A549 (cell line): ENCODE results near the gene TRIM58. TPM values are rescaled to one million over a fixed set of nuclear protein-coding genes. Genes with fewer than 3 reads are reported as not detected.

Source experiments
- polyA plus RNA-seq, 4 experiments: library from polyadenylated mRNA; depleted of rRNA in 3 of 4; stranded (reverse); fragments of >200 nt; fragmentation: RNase III in 1 of 4; extraction: RNeasy Plus Mini Kit Qiagen cat#74134 plus additional on column Dnase treatment in 1 of 4; gene quantifications; 2 replicates in 3 of 4; 3 replicates in 1 of 4; pipeline ENCODE4 v1.2.3, GENCODE V29; 2011 to 2017

The TRIM58 gene
- polyA plus RNA-seq, 2 of the 4 experiments (the other 2 are of a cell fraction), result not detected

Other genes starting within 250 kb of the TRIM58 start
- gene OR13G1, start 177.4 kb upstream of the TRIM58 start, polyA plus RNA-seq (2011; rRNA removed), result not detected in 2 replicates
- gene OR13G1, start 177.4 kb upstream of the TRIM58 start, polyA plus RNA-seq (2017; fragmentation: RNase III; extraction: RNeasy Plus Mini Kit Qiagen cat#74134 plus additional on column Dnase treatment), result not detected in 3 replicates
- not detected in 2 replicates for gene OR6F1, start 140.5 kb upstream of the TRIM58 start, polyA plus RNA-seq (2011; rRNA removed)
- not detected in 3 replicates for gene OR6F1, start 140.5 kb upstream of the TRIM58 start, polyA plus RNA-seq (2017; fragmentation: RNase III; extraction: RNeasy Plus Mini Kit Qiagen cat#74134 plus additional on column Dnase treatment)
- not detected in 2 replicates for gene OR14K1, start 118.6 kb upstream of the TRIM58 start, polyA plus RNA-seq (2011; rRNA removed)
- gene OR14K1, start 118.6 kb upstream of the TRIM58 start, polyA plus RNA-seq (2017; fragmentation: RNase III; extraction: RNeasy Plus Mini Kit Qiagen cat#74134 plus additional on column Dnase treatment), result not detected in 3 replicates
- not detected in 2 replicates for gene OR14A2, start 109.0 kb upstream of the TRIM58 start, polyA plus RNA-seq (2011; rRNA removed)
- gene OR14A2, start 109.0 kb upstream of the TRIM58 start, polyA plus RNA-seq (2017; fragmentation: RNase III; extraction: RNeasy Plus Mini Kit Qiagen cat#74134 plus additional on column Dnase treatment), result not detected in 3 replicates
- not detected in 2 replicates for gene OR1C1, start 96.6 kb upstream of the TRIM58 start, polyA plus RNA-seq (2011; rRNA removed)
- not detected in 3 replicates for gene OR1C1, start 96.6 kb upstream of the TRIM58 start, polyA plus RNA-seq (2017; fragmentation: RNase III; extraction: RNeasy Plus Mini Kit Qiagen cat#74134 plus additional on column Dnase treatment)
- gene OR14A16, start 33.1 kb upstream of the TRIM58 start, polyA plus RNA-seq (2011; rRNA removed), result not detected in 2 replicates
- not detected in 3 replicates for gene OR14A16, start 33.1 kb upstream of the TRIM58 start, polyA plus RNA-seq (2017; fragmentation: RNase III; extraction: RNeasy Plus Mini Kit Qiagen cat#74134 plus additional on column Dnase treatment)
- gene OR11L1, start 15.3 kb upstream of the TRIM58 start, polyA plus RNA-seq (2011; rRNA removed), result not detected in 2 replicates
- not detected in 3 replicates for gene OR11L1, start 15.3 kb upstream of the TRIM58 start, polyA plus RNA-seq (2017; fragmentation: RNase III; extraction: RNeasy Plus Mini Kit Qiagen cat#74134 plus additional on column Dnase treatment)
- not detected in 2 replicates for gene OR2W3, start 38.4 kb downstream of the TRIM58 start, polyA plus RNA-seq (2011; rRNA removed)
- gene OR2W3, start 38.4 kb downstream of the TRIM58 start, polyA plus RNA-seq (2017; fragmentation: RNase III; extraction: RNeasy Plus Mini Kit Qiagen cat#74134 plus additional on column Dnase treatment), result not detected in 3 replicates
- not detected in 2 replicates for gene OR2T8, start 63.1 kb downstream of the TRIM58 start, polyA plus RNA-seq (2011; rRNA removed)
- not detected in 3 replicates for gene OR2T8, start 63.1 kb downstream of the TRIM58 start, polyA plus RNA-seq (2017; fragmentation: RNase III; extraction: RNeasy Plus Mini Kit Qiagen cat#74134 plus additional on column Dnase treatment)
- not detected in 2 replicates for gene OR2AJ1, start 67.7 kb downstream of the TRIM58 start, polyA plus RNA-seq (2011; rRNA removed)
- not detected in 3 replicates for gene OR2AJ1, start 67.7 kb downstream of the TRIM58 start, polyA plus RNA-seq (2017; fragmentation: RNase III; extraction: RNeasy Plus Mini Kit Qiagen cat#74134 plus additional on column Dnase treatment)
- not detected in 2 replicates for gene OR2L8, start 91.7 kb downstream of the TRIM58 start, polyA plus RNA-seq (2011; rRNA removed)
- gene OR2L8, start 91.7 kb downstream of the TRIM58 start, polyA plus RNA-seq (2017; fragmentation: RNase III; extraction: RNeasy Plus Mini Kit Qiagen cat#74134 plus additional on column Dnase treatment), result not detected in 3 replicates
- gene OR2AK2, start 108.0 kb downstream of the TRIM58 start, polyA plus RNA-seq (2011; rRNA removed), result not detected in 2 replicates
- not detected in 3 replicates for gene OR2AK2, start 108.0 kb downstream of the TRIM58 start, polyA plus RNA-seq (2017; fragmentation: RNase III; extraction: RNeasy Plus Mini Kit Qiagen cat#74134 plus additional on column Dnase treatment)
- not detected in 2 replicates for gene OR2L5, start 156.5 kb downstream of the TRIM58 start, polyA plus RNA-seq (2011; rRNA removed)
- not detected in 3 replicates for gene OR2L5, start 156.5 kb downstream of the TRIM58 start, polyA plus RNA-seq (2017; fragmentation: RNase III; extraction: RNeasy Plus Mini Kit Qiagen cat#74134 plus additional on column Dnase treatment)
- gene OR2L2, start 172.9 kb downstream of the TRIM58 start, polyA plus RNA-seq (2011; rRNA removed), result not detected in 2 replicates
- not detected in 3 replicates for gene OR2L2, start 172.9 kb downstream of the TRIM58 start, polyA plus RNA-seq (2017; fragmentation: RNase III; extraction: RNeasy Plus Mini Kit Qiagen cat#74134 plus additional on column Dnase treatment)
- gene OR2L3, start 189.6 kb downstream of the TRIM58 start, polyA plus RNA-seq (2011; rRNA removed), result not detected in 2 replicates
- not detected in 3 replicates for gene OR2L3, start 189.6 kb downstream of the TRIM58 start, polyA plus RNA-seq (2017; fragmentation: RNase III; extraction: RNeasy Plus Mini Kit Qiagen cat#74134 plus additional on column Dnase treatment)
- not detected in 2 replicates for gene OR2L13, start 238.0 kb downstream of the TRIM58 start, polyA plus RNA-seq (2011; rRNA removed)
- not detected in 3 replicates for gene OR2L13, start 238.0 kb downstream of the TRIM58 start, polyA plus RNA-seq (2017; fragmentation: RNase III; extraction: RNeasy Plus Mini Kit Qiagen cat#74134 plus additional on column Dnase treatment)